ENCODE results near the gene XXYLT1.
A peak's percentile ranks its signal among the peaks of the same experiment; 100 is the strongest.

XXYLT1 gene

GRCh38 chr3:195151402-195151801 is 119.6 kb downstream of the XXYLT1 start:
- no peak for DNase-seq (ENCODE audit: low read depth)

- DNase-seq (ENCODE audit: low read depth), result peak; percentile 45
Observed at GRCh38 chr3:195150181-195151118, 120.5 kb downstream of the XXYLT1 start.

- no peak for DNase-seq (ENCODE audit: low read depth)
Observed at GRCh38 chr3:195149292-195150030, 121.5 kb downstream of the XXYLT1 start.

- DNase-seq (ENCODE audit: low read depth), result no peak
Observed at GRCh38 chr3:195148549-195148948, 122.4 kb downstream of the XXYLT1 start.

- DNase-seq (ENCODE audit: low read depth), result peak; percentile 28
Observed at GRCh38 chr3:195147649-195148080, 123.3 kb downstream of the XXYLT1 start.

- DNase-seq (ENCODE audit: low read depth), result no peak
Observed at GRCh38 chr3:195146131-195146530, 124.8 kb downstream of the XXYLT1 start.

- DNase-seq (ENCODE audit: low read depth), result no peak
Observed at GRCh38 chr3:195145579-195145978, 125.4 kb downstream of the XXYLT1 start.

GRCh38 chr3:195143221-195143620 is 127.7 kb downstream of the XXYLT1 start:
- DNase-seq (ENCODE audit: low read depth), result no peak

GRCh38 chr3:195142519-195142918 is 128.4 kb downstream of the XXYLT1 start:
- DNase-seq (ENCODE audit: low read depth), result no peak

- DNase-seq (ENCODE audit: low read depth), result no peak
Observed at GRCh38 chr3:195140816-195141793, 129.9 kb downstream of the XXYLT1 start.

GRCh38 chr3:195140410-195140809 is 130.5 kb downstream of the XXYLT1 start:
- DNase-seq (ENCODE audit: low read depth), result no peak

GRCh38 chr3:195139876-195140240 is 131.1 kb downstream of the XXYLT1 start:
- DNase-seq (ENCODE audit: low read depth), result no peak

GRCh38 chr3:195139091-195139875 is 131.7 kb downstream of the XXYLT1 start:
- no peak for DNase-seq (ENCODE audit: low read depth)

GRCh38 chr3:195137638-195138588 is 133.0 kb downstream of the XXYLT1 start:
- no peak for DNase-seq (ENCODE audit: low read depth)

GRCh38 chr3:195135917-195136316 is 135.0 kb downstream of the XXYLT1 start:
- no peak for DNase-seq (ENCODE audit: low read depth)

- DNase-seq (ENCODE audit: low read depth), result no peak
Observed at GRCh38 chr3:195134431-195134830, 136.5 kb downstream of the XXYLT1 start.

GRCh38 chr3:195133462-195133861 is 137.5 kb downstream of the XXYLT1 start:
- DNase-seq (ENCODE audit: low read depth), result peak; percentile 47

GRCh38 chr3:195133013-195133412 is 137.9 kb downstream of the XXYLT1 start:
- no peak for DNase-seq (ENCODE audit: low read depth)

- no peak for DNase-seq (ENCODE audit: low read depth)
Observed at GRCh38 chr3:195131176-195131575, 139.8 kb downstream of the XXYLT1 start.
